Neural crest cell (in vitro differentiated cells): ENCODE data around the gene RYR2. TPM values are rescaled to one million over a fixed set of nuclear protein-coding genes. Genes with fewer than 3 reads are reported as not detected.

Experiments used
- DNase-seq: peaks from one replicate; pipeline ENCODE4 v3.0.0; 2021; ENCODE audit warnings: low read depth, mixed read lengths, low spot score
- H3K27ac Mint-ChIP-seq: one replicate; pipeline ENCODE4 v1.8.0; 2021; ENCODE audit warnings: mild to moderate bottlenecking, mixed read lengths; ENCODE audit not compliant: unreplicated experiment
- H3K27me3 Mint-ChIP-seq: 2 replicates; pipeline ENCODE4 v1.8.0; 2021; ENCODE audit warnings: low read depth, mild to moderate bottlenecking, mixed read lengths
- H3K36me3 Mint-ChIP-seq: 2 replicates; pipeline ENCODE4 v1.8.0; 2021; ENCODE audit warnings: low read depth, mild to moderate bottlenecking, mixed read lengths
- H3K4me1 Mint-ChIP-seq: 2 replicates; pipeline ENCODE4 v1.8.0; 2021; ENCODE audit warnings: mixed read lengths
- H3K4me3 Mint-ChIP-seq: one replicate; pipeline ENCODE4 v1.8.0; 2021; ENCODE audit warnings: mild to moderate bottlenecking, mixed read lengths
- H3K9me3 Mint-ChIP-seq: 2 replicates; pipeline ENCODE4 v1.8.0; 2021; ENCODE audit warnings: mixed read lengths
- CTCF ChIP-seq: fragments of 200-600 bp; sonication (generic); conservative IDR thresholded peaks from 2 replicates; pipeline ENCODE4 v1.5.0; 2021; ENCODE audit warnings: antibody characterized with exemption, mild to moderate bottlenecking
- total RNA-seq: library from RNA; stranded (reverse); gene quantifications from 2 replicates; pipeline ENCODE4 v1.2.1, GENCODE V29; 2021

RYR2 gene
- total RNA-seq, 1 donor from 2014 or later, result 0.07 TPM

- no peak for DNase-seq
- TF ChIP-seq CTCF, result no peak
- no peaks in the 10 kb centered on the region for H3K27me3 Mint-ChIP-seq
- no peak overlapping the region for H3K4me3 Mint-ChIP-seq
- peaks cover 4% of the 10 kb centered on the region for H3K4me1 Mint-ChIP-seq
- H3K36me3 Mint-ChIP-seq, result no peaks in the 10 kb centered on the region
- no peak overlapping the region for H3K27ac Mint-ChIP-seq
- H3K9me3 Mint-ChIP-seq, result no peaks in the 10 kb centered on the region
Observed at GRCh38 chr1:237791592-237791991, 749.6 kb downstream of the RYR2 start.

- TF ChIP-seq CTCF, result no peak
- Mint-ChIP-seq H3K27ac (no peak overlapping the region), H3K36me3 (no peaks in the 10 kb centered on the region), H3K9me3 (no peaks in the 10 kb centered on the region), H3K27me3 (no peaks in the 10 kb centered on the region), H3K4me3 (no peak overlapping the region), H3K4me1 (peaks cover 4% of the 10 kb centered on the region)
- no peak for DNase-seq
Observed at GRCh38 chr1:237792149-237792548, 750.2 kb downstream of the RYR2 start.

- Mint-ChIP-seq H3K27ac (no peak overlapping the region), H3K4me3 (no peak overlapping the region), H3K36me3 (no peaks in the 10 kb centered on the region), H3K4me1 (peaks cover 4% of the 10 kb centered on the region), H3K9me3 (no peaks in the 10 kb centered on the region), H3K27me3 (no peaks in the 10 kb centered on the region)
- no peak for DNase-seq
- no peak for TF ChIP-seq CTCF
Observed at GRCh38 chr1:237792726-237793125, 750.7 kb downstream of the RYR2 start.

- TF ChIP-seq CTCF, result no peak
- Mint-ChIP-seq H3K4me3 (no peak overlapping the region), H3K27ac (no peak overlapping the region)
Observed at GRCh38 chr1:237794071-237794470, 752.1 kb downstream of the RYR2 start.

GRCh38 chr1:237795558-237795957 lies 753.6 kb downstream of the RYR2 start:
- DNase-seq, result no peak
- Mint-ChIP-seq H3K4me1 (no peaks in the 10 kb centered on the region), H3K4me3 (no peak overlapping the region)

More at GRCh38 chr1:237794071-237794470, 752.1 kb downstream of the RYR2 start:
- no peak for DNase-seq
- Mint-ChIP-seq H3K27me3 (no peaks in the 10 kb centered on the region), H3K9me3 (no peaks in the 10 kb centered on the region), H3K4me1 (peaks cover 4% of the 10 kb centered on the region), H3K36me3 (no peaks in the 10 kb centered on the region)

More at GRCh38 chr1:237795558-237795957, 753.6 kb downstream of the RYR2 start:
- H3K27ac Mint-ChIP-seq, result no peak overlapping the region
- H3K36me3 Mint-ChIP-seq, result no peaks in the 10 kb centered on the region
- H3K9me3 Mint-ChIP-seq, result no peaks in the 10 kb centered on the region
- H3K27me3 Mint-ChIP-seq, result no peaks in the 10 kb centered on the region
- TF ChIP-seq CTCF, result no peak
